K562 (cell line): ENCODE data around the gene SLC9A1. TPM values are rescaled to one million over a fixed set of nuclear protein-coding genes. Genes with fewer than 3 reads are reported as not detected.

ENCODE experiments used
- BRF1 ChIP-seq: IDR thresholded peaks from 3 replicates; pipeline ENCODE4 v1.6.1; 2011; ENCODE audit warnings: borderline replicate concordance, mild to moderate bottlenecking; ENCODE audit not compliant: insufficient read length; ENCODE audit errors: extremely low read depth
- CSDE1 ChIP-seq, 2 experiments: fragments of 450-650 bp; IDR thresholded peaks; 2 replicates each; pipeline ENCODE4 v1.6.1; 2016; ENCODE audit warnings: mild to moderate bottlenecking in 1 of 2
- ETS2 ChIP-seq: IDR thresholded peaks from 2 replicates; pipeline ENCODE4 v1.6.1; 2016; ENCODE audit warnings: borderline replicate concordance, missing genetic modification characterization, mild to moderate bottlenecking, moderate library complexity, missing compliant biosample characterization; ENCODE audit not compliant: poor library complexity, severe bottlenecking
- GATA2 ChIP-seq: sonication (generic); formaldehyde crosslinking; IDR thresholded peaks from 2 replicates; pipeline ENCODE4 v1.4.0; 2020; ENCODE audit warnings: mild to moderate bottlenecking, missing genetic modification reagents
- HIVEP1 ChIP-seq: fragments of 250-450 bp; sonication (Bioruptor Pico); IDR thresholded peaks from 2 replicates; pipeline ENCODE4 v1.4.0; 2020; ENCODE audit warnings: mild to moderate bottlenecking
- JUND ChIP-seq, 2 experiments: IDR thresholded peaks; 2 replicates in 1 of 2; 3 replicates in 1 of 2; pipeline ENCODE4 v1.6.1; 2011; ENCODE audit warnings: borderline replicate concordance in 2 of 2, low read depth in 2 of 2, low read length in 2 of 2, improper control_type of control experiment in 1 of 2, missing biosample characterization in 1 of 2, missing genetic modification characterization in 1 of 2, missing genetic modification reagents in 1 of 2
- NELFE ChIP-seq: IDR thresholded peaks from 2 replicates; pipeline ENCODE4 v1.6.1; 2011; ENCODE audit warnings: mild to moderate bottlenecking; ENCODE audit not compliant: insufficient read depth, insufficient read length
- NFE2 ChIP-seq: IDR thresholded peaks from 2 replicates; pipeline ENCODE4 v1.6.1; 2014; ENCODE audit warnings: antibody characterized with exemption, low read depth
- NONO ChIP-seq, 2 experiments: fragments of 200-400 bp in 1 of 2; fragments of 450-650 bp in 1 of 2; formaldehyde crosslinking in 1 of 2; IDR thresholded peaks; 2 replicates each; pipeline ENCODE4 v1.6.1; 2017; ENCODE audit warnings: low read depth in 2 of 2, mild to moderate bottlenecking in 2 of 2, moderate library complexity in 2 of 2, low read length in 1 of 2
- NR2C2 ChIP-seq, 2 experiments: fragments of 200-800 bp in 1 of 2; sonication (Bioruptor generic) in 1 of 2; sonication (generic) in 1 of 2; formaldehyde crosslinking in 1 of 2; IDR thresholded peaks; 2 replicates each; pipeline versions ENCODE4 v1.6.1 to v1.8.0; 2016 to 2022; ENCODE audit warnings: mild to moderate bottlenecking in 1 of 2, missing compliant biosample characterization in 1 of 2, missing genetic modification characterization in 1 of 2, missing genetic modification reagents in 1 of 2
- PHTF2 ChIP-seq: fragments of 250-450 bp; sonication (Bioruptor Pico); IDR thresholded peaks from 2 replicates; pipeline ENCODE4 v1.5.0; 2021; ENCODE audit warnings: mild to moderate bottlenecking
- POLR2A ChIP-seq: fragments of 450-650 bp; conservative IDR thresholded peaks from 2 replicates; pipeline ENCODE4 v1.6.1; 2016
- POLR2H ChIP-seq: IDR thresholded peaks from 2 replicates; pipeline ENCODE4 v1.6.1; 2016; ENCODE audit warnings: missing genetic modification characterization, low read depth, mild to moderate bottlenecking, control low read depth, missing compliant biosample characterization, moderate library complexity
- PTBP1 ChIP-seq: fragments of 200-400 bp; formaldehyde crosslinking; IDR thresholded peaks from 2 replicates; pipeline ENCODE4 v1.6.1; 2017; ENCODE audit warnings: low read depth, low read length
- RBM14 ChIP-seq: fragments of 200-400 bp; formaldehyde crosslinking; IDR thresholded peaks from 2 replicates; pipeline ENCODE4 v1.6.1; 2018; ENCODE audit warnings: low read depth, mild to moderate bottlenecking, low read length, moderate library complexity, borderline replicate concordance; ENCODE audit not compliant: insufficient read depth
- RBM17 ChIP-seq: fragments of 200-400 bp; formaldehyde crosslinking; IDR thresholded peaks from 2 replicates; pipeline ENCODE4 v1.6.1; 2017; ENCODE audit warnings: low read depth, mild to moderate bottlenecking, low read length, borderline replicate concordance
- SNRNP70 ChIP-seq: fragments of 200-400 bp; formaldehyde crosslinking; optimal IDR thresholded peaks from 2 replicates; pipeline ENCODE3; 2017; ENCODE audit warnings: low read depth, low read length
- TOE1 ChIP-seq, 2 experiments: fragments of 450-650 bp in 1 of 2; sonication (generic) in 1 of 2; formaldehyde crosslinking in 1 of 2; IDR thresholded peaks; 2 replicates each; pipeline versions ENCODE4 v1.7.1 to v1.8.0; 2016 to 2022; ENCODE audit warnings: borderline replicate concordance in 2 of 2, mild to moderate bottlenecking in 2 of 2, antibody characterized with exemption in 1 of 2, inconsistent platforms in 1 of 2, low read depth in 1 of 2, missing genetic modification reagents in 1 of 2, moderate library complexity in 1 of 2
- ZBED1 ChIP-seq: IDR thresholded peaks from 2 replicates; pipeline ENCODE4 v1.6.1; 2014
- ZBTB49 ChIP-seq: sonication (generic); formaldehyde crosslinking; IDR thresholded peaks from 2 replicates; pipeline ENCODE4 v1.8.0; 2022; ENCODE audit warnings: missing genetic modification reagents, mild to moderate bottlenecking, borderline replicate concordance
- ZFP36 ChIP-seq: fragments of 150-350 bp; IDR thresholded peaks from 2 replicates; pipeline ENCODE4 v1.6.1; 2018; ENCODE audit warnings: low read length, low read depth; ENCODE audit not compliant: partially characterized antibody
- ZNF143 ChIP-seq: sonication (generic); formaldehyde crosslinking; IDR thresholded peaks from 2 replicates; pipeline ENCODE4 v1.9.0; 2022; ENCODE audit warnings: mild to moderate bottlenecking, missing genetic modification reagents
- ZNF146 ChIP-seq: IDR thresholded peaks from one replicate; pipeline ENCODE4 v1.6.1; 2018; ENCODE audit warnings: missing compliant biosample characterization; ENCODE audit not compliant: unreplicated experiment
- ZNF696 ChIP-seq: fragments of 250-450 bp; sonication (Bioruptor Pico); conservative IDR thresholded peaks from 2 replicates; pipeline ENCODE4 v1.4.0; 2020; ENCODE audit warnings: mild to moderate bottlenecking, moderate library complexity
- ZSCAN32 ChIP-seq: fragments of 450-650 bp; formaldehyde crosslinking; IDR thresholded peaks from 2 replicates; pipeline ENCODE4 v1.4.0; 2020; ENCODE audit warnings: mild to moderate bottlenecking, moderate library complexity
- polyA plus RNA-seq, 8 experiments: library from polyadenylated mRNA; depleted of rRNA in 4 of 8; stranded (reverse) in 5 of 8; unstranded in 3 of 8; fragments of >200 nt; fragmentation: Nextera tagmentation in 2 of 8; fragmentation: Illumina TruSeq in 1 of 8; extraction: Ambion mirVana in 2 of 8; extraction: Trizol in 1 of 8; gene quantifications; 2 replicates each; pipeline versions ENCODE4 v1.2.1 to v1.2.3, GENCODE V29; 2011 to 2014; ENCODE audit warnings: inconsistent platforms in 1 of 8, missing spikeins in 1 of 8
- total RNA-seq, 7 experiments: library from RNA; depleted of rRNA in 6 of 7; stranded (reverse); fragments of >200 nt in 6 of 7; fragmentation: Illumina TruSeq in 2 of 7; extraction: Trizol in 2 of 7; gene quantifications; 2 replicates each; pipeline versions ENCODE4 v1.2.1 to v1.2.3, GENCODE V29; 2011 to 2021; ENCODE audit warnings: low replicate concordance in 1 of 7
- TF ChIP-seq, protein P1 (sequence below), 2 experiments: fragments of 200-800 bp in 1 of 2; sonication (Bioruptor generic) in 1 of 2; sonication (generic) in 1 of 2; formaldehyde crosslinking in 1 of 2; IDR thresholded peaks in 1 of 2; conservative IDR thresholded peaks in 1 of 2; 2 replicates each; pipeline versions ENCODE4 v1.5.0 to v1.6.1; 2016 to 2020; ENCODE audit warnings: missing compliant biosample characterization in 1 of 2, missing genetic modification characterization in 1 of 2, missing genetic modification reagents in 1 of 2

SLC9A1 gene
- total and polyA plus RNA-seq, 9 of the 15 experiments (the other 6 are each of a cell fraction or from before 2014, with no cell fraction given) = 0.59 to 14.4 (median 2.0) TPM

- TF ChIP-seq ZBTB49 (CRISPR knock-in tag) (no peak), BRF1 (no peak), TOE1 (IDR thresholded peaks at IDR 0.05; ENCODE audit: borderline replicate concordance) (no peak), TOE1 (CRISPR knock-in tag; IDR thresholded peaks at IDR 0.05; ENCODE audit: borderline replicate concordance, low read depth) (no peak), PTBP1 (no peak), ZFP36 (no peak), ZBED1 (no peak), ETS2 (no peak), NR2C2 (CRISPR knock-in tag; IDR thresholded peaks at IDR 0.05) (no peak), NR2C2 (tag; IDR thresholded peaks at IDR 0.05) (no peak), RBM17 (no peak), CSDE1 (IDR thresholded peaks at IDR 0.05) (no peak), NFE2 (no peak), RBM14 (no peak), ZNF146 (CRISPR knock-in tag) (no peak), HIVEP1 (no peak), ZSCAN32 (CRISPR knock-in tag) (no peak), ZNF143 (CRISPR knock-in tag) (no peak), ZNF696 (no peak), POLR2H (no peak), POLR2A (no peak), GATA2 (CRISPR knock-in tag) (peak; percentile 71), NONO (IDR thresholded peaks at IDR 0.05; ENCODE audit: low read depth in 2 of 2, low read length in 1 of 2) (no peak), JUND (IDR thresholded peaks at IDR 0.05; ENCODE audit: borderline replicate concordance, low read depth, low read length) (peak; percentile 56), JUND (tag; IDR thresholded peaks at IDR 0.05; ENCODE audit: borderline replicate concordance, low read depth, low read length) (peak; percentile 47; the same call in 1 of the 3 replicates), PHTF2 (CRISPR knock-in tag) (no peak), SNRNP70 (no peak), NELFE (no peak)
- TF ChIP-seq, protein P1, sequence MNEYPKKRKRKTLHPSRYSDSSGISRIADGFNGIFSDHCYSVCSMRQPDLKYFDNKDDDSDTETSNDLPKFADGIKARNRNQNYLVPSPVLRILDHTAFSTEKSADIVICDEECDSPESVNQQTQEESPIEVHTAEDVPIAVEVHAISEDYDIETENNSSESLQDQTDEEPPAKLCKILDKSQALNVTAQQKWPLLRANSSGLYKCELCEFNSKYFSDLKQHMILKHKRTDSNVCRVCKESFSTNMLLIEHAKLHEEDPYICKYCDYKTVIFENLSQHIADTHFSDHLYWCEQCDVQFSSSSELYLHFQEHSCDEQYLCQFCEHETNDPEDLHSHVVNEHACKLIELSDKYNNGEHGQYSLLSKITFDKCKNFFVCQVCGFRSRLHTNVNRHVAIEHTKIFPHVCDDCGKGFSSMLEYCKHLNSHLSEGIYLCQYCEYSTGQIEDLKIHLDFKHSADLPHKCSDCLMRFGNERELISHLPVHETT (CRISPR knock-in tag; conservative IDR thresholded peaks at IDR 0.05 in 1 of 2, IDR thresholded peaks at IDR 0.05 in 1 of 2) = no peak
These were observed 2.3 kb upstream of the SLC9A1 start (continued) for GRCh38 chr1:27157194-27157593.
